SK-N-SH treated with all-trans-retinoic acid at 6 μM for 48 hours (cell line): ENCODE data around the gene CLEC16A.

Source experiments
- ARNTL ChIP-seq: fragments of 450-650 bp; formaldehyde crosslinking; IDR thresholded peaks from 2 replicates; pipeline ENCODE4 v1.5.0; 2020; ENCODE audit warnings: low read depth, mild to moderate bottlenecking, moderate library complexity, borderline replicate concordance
- CSDC2 ChIP-seq: fragments of 250-450 bp; sonication (Bioruptor Pico); IDR thresholded peaks from 2 replicates; pipeline ENCODE4 v1.5.0; 2020; ENCODE audit warnings: mild to moderate bottlenecking, moderate library complexity
- ZFP3 ChIP-seq: fragments of 250-450 bp; sonication (Bioruptor Pico); IDR thresholded peaks from 2 replicates; pipeline ENCODE4 v1.5.0; 2020; ENCODE audit warnings: mild to moderate bottlenecking, moderate library complexity
- TF ChIP-seq, protein P1 (sequence below): fragments of 250-450 bp; sonication (Bioruptor Pico); IDR thresholded peaks from 2 replicates; pipeline ENCODE4 v1.8.0; 2020; ENCODE audit warnings: mild to moderate bottlenecking, moderate library complexity, borderline replicate concordance

DNA sequence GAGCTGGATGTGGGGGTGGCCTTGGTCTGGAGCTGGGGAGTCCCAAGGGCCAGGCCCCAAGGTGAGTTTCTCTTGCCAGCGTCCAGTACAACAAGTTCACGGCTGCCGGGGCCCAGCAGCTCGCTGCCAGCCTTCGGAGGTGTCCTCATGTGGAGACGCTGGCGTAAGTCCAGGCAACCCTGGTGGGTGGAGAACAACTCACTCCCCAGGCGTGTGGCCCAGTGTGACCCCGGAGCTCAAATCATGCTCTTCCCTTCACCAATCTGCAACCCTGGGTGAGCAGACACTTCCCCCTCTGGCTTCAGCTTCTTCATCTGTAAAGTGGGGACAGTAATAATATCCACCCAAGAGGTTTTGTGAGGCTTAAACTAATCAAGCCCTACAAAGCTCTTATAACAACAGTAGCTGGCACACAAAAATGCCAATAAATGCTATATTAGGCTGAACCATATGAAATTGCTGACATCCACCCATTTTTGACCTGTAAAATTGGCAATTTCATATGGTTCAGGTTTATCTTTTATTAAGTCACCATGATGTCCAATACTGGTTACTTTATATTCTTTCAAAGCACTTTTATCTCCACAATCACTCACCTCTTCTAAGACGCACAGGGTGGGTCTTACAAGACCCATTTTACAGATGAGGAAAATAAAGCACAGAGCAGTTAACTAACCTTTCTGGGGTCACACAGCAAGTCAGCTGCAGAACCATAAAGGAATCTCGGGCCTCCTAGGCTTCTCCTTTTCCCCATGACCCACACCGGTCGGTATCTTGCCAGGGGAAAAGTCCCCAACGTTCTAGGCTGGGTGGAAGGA is 21.8 kb upstream of the CLEC16A start:
- no peak for TF ChIP-seq ARNTL
- no peak for TF ChIP-seq ZFP3
- TF ChIP-seq CSDC2 (CRISPR knock-in tag): no peak
- TF ChIP-seq, protein P1, sequence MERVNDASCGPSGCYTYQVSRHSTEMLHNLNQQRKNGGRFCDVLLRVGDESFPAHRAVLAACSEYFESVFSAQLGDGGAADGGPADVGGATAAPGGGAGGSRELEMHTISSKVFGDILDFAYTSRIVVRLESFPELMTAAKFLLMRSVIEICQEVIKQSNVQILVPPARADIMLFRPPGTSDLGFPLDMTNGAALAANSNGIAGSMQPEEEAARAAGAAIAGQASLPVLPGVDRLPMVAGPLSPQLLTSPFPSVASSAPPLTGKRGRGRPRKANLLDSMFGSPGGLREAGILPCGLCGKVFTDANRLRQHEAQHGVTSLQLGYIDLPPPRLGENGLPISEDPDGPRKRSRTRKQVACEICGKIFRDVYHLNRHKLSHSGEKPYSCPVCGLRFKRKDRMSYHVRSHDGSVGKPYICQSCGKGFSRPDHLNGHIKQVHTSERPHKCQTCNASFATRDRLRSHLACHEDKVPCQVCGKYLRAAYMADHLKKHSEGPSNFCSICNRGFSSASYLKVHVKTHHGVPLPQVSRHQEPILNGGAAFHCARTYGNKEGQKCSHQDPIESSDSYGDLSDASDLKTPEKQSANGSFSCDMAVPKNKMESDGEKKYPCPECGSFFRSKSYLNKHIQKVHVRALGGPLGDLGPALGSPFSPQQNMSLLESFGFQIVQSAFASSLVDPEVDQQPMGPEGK: no peak
